GM12878 (cell line): ENCODE data around the gene IVD. TPM values are rescaled to one million over a fixed set of nuclear protein-coding genes. Genes with fewer than 3 reads are reported as not detected.

ENCODE experiments used
- ATAC-seq: fragments of 200-7000 bp; cut with Tn5 transposase; 3 replicates; pipeline ENCODE4 v1.9.1; 2020; ENCODE audit warnings: mild to moderate bottlenecking, moderate library complexity
- BruUV-seq: library from RNA; stranded (reverse); fragments of 400-500 nt; replicated peaks from 2 replicates; lab custom pipeline; 2021; lab: Mats Ljungman, UMichigan
- CTCF ChIA-PET: fragments of 300-600 bp; sonication (Branson Sonifier 250); formaldehyde crosslinking; extraction: SDS; loops from one replicate; lab custom pipeline; 2021; ENCODE audit warnings: inconsistent platforms; lab: Yijun Ruan, JAX
- POLR2A ChIA-PET: fragments of 350-600 bp; formaldehyde crosslinking; extraction: SDS; loops from one replicate; lab custom pipeline; 2021; ENCODE audit warnings: inconsistent platforms; lab: Charles Lee
- RAD21 ChIA-PET: fragments of 300-600 bp; sonication (Branson Sonifier 250); formaldehyde crosslinking; loops from one replicate; lab custom pipeline; 2023; ENCODE audit warnings: antibody characterized with exemption; ENCODE audit not compliant: unreplicated experiment; lab: Charles Lee
- SMC1A ChIA-PET: fragments of 300-600 bp; sonication (Branson Sonifier 250); formaldehyde crosslinking; loops from one replicate; lab custom pipeline; 2023; ENCODE audit not compliant: unreplicated experiment, uncharacterized antibody; lab: Charles Lee
- DNase-seq: peaks from one replicate; pipeline ENCODE4 v3.0.0-alpha.2; 2011; ENCODE audit warnings: low read depth, low spot score
- FAIRE-seq: peaks from 3 replicates; lab custom pipeline; 2011; peaks lifted over from hg19 to GRCh38; lab: Jason Lieb, UNC
- H2AFZ ChIP-seq: 2 replicates; pipeline ENCODE4 v1.6.0; 2011; ENCODE audit warnings: low read depth, low read length, control low read depth; ENCODE audit not compliant: control insufficient read depth
- H3K27ac ChIP-seq: 2 replicates; pipeline ENCODE4 v1.5.1; 2011; ENCODE audit warnings: control low read depth; ENCODE audit not compliant: control insufficient read depth, insufficient read depth
- H3K27me3 ChIP-seq, 2 experiments: replicated peaks in 1 of 2; 2 replicates each; pipeline versions ENCODE4 v1.6.0 to v1.6.1; 2011; ENCODE audit warnings: low read length in 1 of 2; ENCODE audit not compliant: control insufficient read depth in 2 of 2, insufficient read depth in 2 of 2
- H3K36me3 ChIP-seq, 2 experiments: 2 replicates each; pipeline ENCODE4 v1.5.1; 2011; ENCODE audit warnings: low read length in 1 of 2; ENCODE audit not compliant: control insufficient read depth in 2 of 2, insufficient read depth in 2 of 2
- H3K4me1 ChIP-seq: 2 replicates; pipeline ENCODE4 v1.6.1; 2011; ENCODE audit warnings: mild to moderate bottlenecking, low read length, moderate library complexity, mixed read lengths; ENCODE audit not compliant: control insufficient read depth, insufficient read depth
- H3K4me2 ChIP-seq: 2 replicates; pipeline ENCODE4 v1.6.0; 2011; ENCODE audit warnings: control low read depth; ENCODE audit not compliant: control insufficient read depth, insufficient read depth
- H3K4me3 ChIP-seq: fragments of 200-600 bp; sonication (generic); 2 replicates; pipeline ENCODE4 v1.5.1; 2016
- H3K79me2 ChIP-seq: 2 replicates; pipeline ENCODE4 v1.6.0; 2011; ENCODE audit warnings: low read length; ENCODE audit not compliant: control insufficient read depth, insufficient read depth
- H3K9ac ChIP-seq: 2 replicates; pipeline ENCODE4 v1.8.0; 2011; ENCODE audit warnings: low read length, control low read depth, mixed read lengths; ENCODE audit not compliant: control insufficient read depth, insufficient read depth
- H3K9me3 ChIP-seq: replicated peaks from 3 replicates; pipeline ENCODE4 v1.5.1; 2011; ENCODE audit warnings: mild to moderate bottlenecking, low read length; ENCODE audit not compliant: control insufficient read depth, insufficient read depth
- H4K20me1 ChIP-seq: 2 replicates; pipeline ENCODE4 v1.6.0; 2011; ENCODE audit not compliant: control insufficient read depth, insufficient read depth
- BCLAF1 ChIP-seq: fragments of 450-650 bp; IDR thresholded peaks from 2 replicates; pipeline ENCODE4 v1.6.1; 2017; ENCODE audit warnings: antibody characterized with exemption, mild to moderate bottlenecking, moderate library complexity
- CTCF ChIP-seq, 3 experiments: IDR thresholded peaks in 2 of 3; conservative IDR thresholded peaks in 1 of 3; 2 replicates each; pipeline ENCODE4 v1.5.1; 2011; ENCODE audit warnings: low read depth in 3 of 3, low read length in 3 of 3, mild to moderate bottlenecking in 3 of 3, control low read depth in 2 of 3, moderate library complexity in 2 of 3, inconsistent platforms in 1 of 3, mixed read lengths in 1 of 3; ENCODE audit not compliant: control insufficient read depth in 2 of 3, insufficient read depth in 1 of 3; ENCODE audit errors: extremely low read depth in 1 of 3
- WGBS: methylation state at CpG from one replicate; pipeline ENCODE4 v1.1.6; 2016; ENCODE audit warnings: low lambda C conversion rate; ENCODE audit not compliant: insufficient replicate concordance, insufficient coverage; ENCODE audit errors: missing lambda C conversion rate; 5-methylcytosine and 5-hydroxymethylcytosine counted together
- in situ Hi-C: fragments of 300-500 bp; cut with MboI; formaldehyde crosslinking; loops from 9 replicates; pipeline ENCODE4 v1.14.3; 2018; ENCODE audit warnings: mixed read lengths
- intact Hi-C: fragments of 100-400 bp; cut with micrococcal nuclease; formaldehyde crosslinking; loops from one replicate; pipeline ENCODE4 v1.14.2; 2022; ENCODE audit not compliant: unreplicated experiment
- polyA plus RNA-seq, 11 experiments: library from polyadenylated mRNA; depleted of rRNA in 4 of 11; unstranded in 6 of 11; stranded (reverse) in 5 of 11; fragments of >200 nt; fragmentation: Nextera tagmentation in 4 of 11; fragmentation: Illumina TruSeq in 1 of 11; extraction: Ambion mirVana in 4 of 11; extraction: Trizol in 1 of 11; gene quantifications; 1 replicate in 1 of 11; 2 replicates in 10 of 11; pipeline versions ENCODE4 v1.2.1 to v1.2.3, GENCODE V29; 2011 to 2016; ENCODE audit warnings: inconsistent platforms in 2 of 11, missing spikeins in 2 of 11, low read depth in 1 of 11
- total RNA-seq, 4 experiments: library from RNA; depleted of rRNA in 3 of 4; stranded (reverse); fragments of >200 nt in 3 of 4; fragmentation: Illumina TruSeq in 1 of 4; extraction: Trizol in 1 of 4; gene quantifications; 2 replicates each; pipeline versions ENCODE4 v1.2.1 to v1.2.3, GENCODE V29; 2013 to 2021

The IVD gene
- total and polyA plus RNA-seq, 10 of the 15 experiments (the other 5 are each of a cell fraction or from before 2014, with no cell fraction given): 5.3 to 59.8 (median 45.7) TPM

- H3K27me3 ChIP-seq: peaks cover 0 to 4% of the 10 kb centered on the region in 2 experiments; a peak in 3 of 4 replicates
- H3K4me1 ChIP-seq: peaks cover 5% of the 10 kb centered on the region; the same call in 1 of the 2 replicates
- no peaks in the 10 kb centered on the region for H4K20me1 ChIP-seq
- ChIA-PET CTCF (interaction anchor here (0.6 to 1.9 kb wide), 3 partner anchors 12 to 234 kb away, joined by 3 to 4 read pairs (median 3); no protein-coding TSS in a partner anchor), SMC1A (no interaction called here), RAD21 (no interaction called here), POLR2A (no interaction called here)
- in situ Hi-C loops: loop anchor here (5.0 kb wide), 1 partner anchor 51 kb away; the partner anchor contains the start of gene PLCB2
- intact Hi-C loops: no loop called here
- TF ChIP-seq BCLAF1: no peak
- peak in 2 of 3 experiments; percentile 2 to 19; a peak in 1 of 6 replicates for TF ChIP-seq CTCF (IDR thresholded peaks at IDR 0.05 in 2 of 3, conservative IDR thresholded peaks at IDR 0.05 in 1 of 3; ENCODE audit: control insufficient read depth in 2 of 3, extremely low read depth in 1 of 3, insufficient read depth in 1 of 3, low read depth in 3 of 3, low read length in 3 of 3)
- DNase-seq (no peak), ATAC-seq (peak; percentile 38), FAIRE-seq (no peak)
- BruUV-seq: no TSS peak
- WGBS: 22% methylated on average over 22 of the region's 31 CpGs
- no peaks in the 10 kb centered on the region for H3K36me3 ChIP-seq
- peak overlapping the region; percentile 94 for H3K4me2 ChIP-seq
- no peaks in the 10 kb centered on the region for H3K9me3 ChIP-seq
- no peaks in the 10 kb centered on the region for H3K79me2 ChIP-seq
- no peak overlapping the region for H3K9ac ChIP-seq
- peak overlapping the region; percentile 68; the same call in 1 of the 2 replicates for H3K4me3 ChIP-seq
- H3K27ac ChIP-seq: no peak overlapping the region
- H2AFZ ChIP-seq: peak overlapping the region; percentile 54
These were observed 46.9 kb upstream of the IVD start for GRCh38 chr15:40358471-40359353.
